PFSK-1 (cell line): ENCODE results near the gene NLRP4.

Source experiments
- FOXP2 ChIP-seq: optimal IDR thresholded peaks from 2 replicates; pipeline ENCODE3; 2011; ENCODE audit warnings: borderline replicate concordance, control low read depth, inconsistent platforms; ENCODE audit not compliant: insufficient read depth; ENCODE audit errors: extremely low read length, extremely low read depth
- SIN3A ChIP-seq: IDR thresholded peaks from 2 replicates; pipeline ENCODE4 v1.6.1; 2012; ENCODE audit warnings: mild to moderate bottlenecking, low read length, moderate library complexity, borderline replicate concordance; ENCODE audit not compliant: insufficient read depth
- TAF1 ChIP-seq: IDR thresholded peaks from 2 replicates; pipeline ENCODE4 v1.6.1; 2012; ENCODE audit warnings: low read length, control low read depth, borderline replicate concordance; ENCODE audit not compliant: insufficient read depth
- TF ChIP-seq, protein P1 (sequence below), 2 experiments: IDR thresholded peaks; 2 replicates each; pipeline versions ENCODE4 v1.6.1 to v1.8.0; 2011 to 2012; ENCODE audit warnings: low read depth in 2 of 2, low read length in 2 of 2, control low read depth in 1 of 2, inconsistent platforms in 1 of 2, mild to moderate bottlenecking in 1 of 2, moderate library complexity in 1 of 2; ENCODE audit not compliant: insufficient read depth in 1 of 2

DNA sequence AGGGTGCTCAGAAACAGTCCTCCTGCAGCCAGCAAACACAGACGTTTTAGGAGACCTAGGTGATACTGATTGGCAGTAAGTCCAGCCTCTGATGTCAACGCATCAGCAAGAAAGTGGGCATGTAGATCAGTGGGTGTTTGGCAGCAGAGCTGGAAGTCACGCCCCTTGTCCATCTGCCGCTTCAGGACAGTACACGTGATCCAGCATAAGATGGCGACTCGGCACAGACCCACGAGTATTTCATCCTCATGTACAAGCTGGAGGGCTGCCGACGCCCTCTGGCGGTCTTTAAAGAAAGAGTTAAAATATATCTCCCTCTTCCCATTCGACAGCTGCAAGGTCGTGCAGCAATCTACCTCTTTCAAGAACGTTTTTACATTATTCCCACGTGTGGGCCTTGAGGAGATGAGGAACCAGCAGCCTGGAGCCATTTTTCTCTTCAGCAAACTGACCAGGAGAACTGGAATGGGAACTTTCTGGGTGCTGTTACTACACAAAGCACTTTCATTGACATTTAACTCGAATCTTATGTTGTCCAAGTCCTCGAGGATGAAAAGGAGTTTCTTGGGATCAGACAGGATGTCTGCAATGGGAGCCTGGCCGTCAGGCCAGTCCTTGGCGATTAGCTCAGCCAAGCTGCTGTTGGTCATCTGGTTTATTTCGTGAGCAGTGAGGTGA is 26.8 kb upstream of the NLRP4 start:
- TF ChIP-seq SIN3A (no peak), TAF1 (no peak), FOXP2 (no peak)
- TF ChIP-seq, protein P1, sequence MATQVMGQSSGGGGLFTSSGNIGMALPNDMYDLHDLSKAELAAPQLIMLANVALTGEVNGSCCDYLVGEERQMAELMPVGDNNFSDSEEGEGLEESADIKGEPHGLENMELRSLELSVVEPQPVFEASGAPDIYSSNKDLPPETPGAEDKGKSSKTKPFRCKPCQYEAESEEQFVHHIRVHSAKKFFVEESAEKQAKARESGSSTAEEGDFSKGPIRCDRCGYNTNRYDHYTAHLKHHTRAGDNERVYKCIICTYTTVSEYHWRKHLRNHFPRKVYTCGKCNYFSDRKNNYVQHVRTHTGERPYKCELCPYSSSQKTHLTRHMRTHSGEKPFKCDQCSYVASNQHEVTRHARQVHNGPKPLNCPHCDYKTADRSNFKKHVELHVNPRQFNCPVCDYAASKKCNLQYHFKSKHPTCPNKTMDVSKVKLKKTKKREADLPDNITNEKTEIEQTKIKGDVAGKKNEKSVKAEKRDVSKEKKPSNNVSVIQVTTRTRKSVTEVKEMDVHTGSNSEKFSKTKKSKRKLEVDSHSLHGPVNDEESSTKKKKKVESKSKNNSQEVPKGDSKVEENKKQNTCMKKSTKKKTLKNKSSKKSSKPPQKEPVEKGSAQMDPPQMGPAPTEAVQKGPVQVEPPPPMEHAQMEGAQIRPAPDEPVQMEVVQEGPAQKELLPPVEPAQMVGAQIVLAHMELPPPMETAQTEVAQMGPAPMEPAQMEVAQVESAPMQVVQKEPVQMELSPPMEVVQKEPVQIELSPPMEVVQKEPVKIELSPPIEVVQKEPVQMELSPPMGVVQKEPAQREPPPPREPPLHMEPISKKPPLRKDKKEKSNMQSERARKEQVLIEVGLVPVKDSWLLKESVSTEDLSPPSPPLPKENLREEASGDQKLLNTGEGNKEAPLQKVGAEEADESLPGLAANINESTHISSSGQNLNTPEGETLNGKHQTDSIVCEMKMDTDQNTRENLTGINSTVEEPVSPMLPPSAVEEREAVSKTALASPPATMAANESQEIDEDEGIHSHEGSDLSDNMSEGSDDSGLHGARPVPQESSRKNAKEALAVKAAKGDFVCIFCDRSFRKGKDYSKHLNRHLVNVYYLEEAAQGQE (IDR thresholded peaks at IDR 0.05; ENCODE audit: insufficient read depth in 1 of 2, low read depth in 2 of 2, low read length in 2 of 2), result no peak
